ENCODE data around the gene CD4.
A peak's percentile ranks its signal among the peaks of the same experiment; 100 is the strongest.

CD4 gene

GRCh38 chr12:6850796-6851152 is 61.4 kb downstream of the CD4 start:
- H3K9me2 ChIP-seq (replicated peaks; ENCODE audit: insufficient read depth, low read length) = no peaks in the 10 kb centered on the region
- no peaks in the 10 kb centered on the region for H3K9me3 ChIP-seq (ENCODE audit: insufficient read depth, low read length)
- H3K36me3 ChIP-seq (ENCODE audit: low read length) = no peaks in the 10 kb centered on the region
- peak overlapping the region; percentile 87 for H3K4me3 ChIP-seq (ENCODE audit: insufficient read depth, low read length, poor library complexity, severe bottlenecking)
- peak overlapping the region; percentile 93 for H3K9ac ChIP-seq (ENCODE audit: low read length)
- peak overlapping the region; percentile 83 for H3K27ac ChIP-seq (ENCODE audit: low read depth, low read length)
- H3K79me2 ChIP-seq (ENCODE audit: insufficient read depth, low read length) = peaks cover 40% of the 10 kb centered on the region
- H3K4me2 ChIP-seq (ENCODE audit: low read depth, low read length, poor library complexity, severe bottlenecking) = peak overlapping the region; percentile 73
- TF ChIP-seq CTCF (IDR thresholded peaks at IDR 0.05; ENCODE audit: insufficient read depth, low read length, poor library complexity, severe bottlenecking) (no peak), EZH2phosphoT487 (conservative IDR thresholded peaks at IDR 0.05; ENCODE audit: low read length) (no peak)
- peak overlapping the region; percentile 13 for H2AFZ ChIP-seq (ENCODE audit: low read depth, low read length, severe bottlenecking)
- H3K27me3 ChIP-seq (ENCODE audit: low read length) = no peaks in the 10 kb centered on the region
- 0 out of 2 replicates have a peak, but pooled peaks cover 4% of the 10 kb centered on the region for H3F3A ChIP-seq (ENCODE audit: insufficient read depth)
- H4K20me1 ChIP-seq (ENCODE audit: low read depth, low read length) = no peaks in the 10 kb centered on the region

GRCh38 chr12:6851153-6851920 is 62.0 kb downstream of the CD4 start, which contains the start of gene CDCA3:
CDCA3 (minus strand) TSS chr12:6851286; CDS start chr12:6850952, 334 bp downstream.
- no peaks in the 10 kb centered on the region for H3K36me3 ChIP-seq (ENCODE audit: low read length)
- peak within 1 kb of the TSS; percentile 83 for H3K27ac ChIP-seq (ENCODE audit: low read depth, low read length)
- H3K4me3 ChIP-seq (ENCODE audit: insufficient read depth, low read length, poor library complexity, severe bottlenecking) = peak within 1 kb of the TSS; percentile 87
- H3K27me3 ChIP-seq (ENCODE audit: low read length) = no peaks in the 10 kb centered on the region
- no peak for TF ChIP-seq CTCF (IDR thresholded peaks at IDR 0.05; ENCODE audit: insufficient read depth, low read length, poor library complexity, severe bottlenecking)
- no peak for TF ChIP-seq EZH2phosphoT487 (conservative IDR thresholded peaks at IDR 0.05; ENCODE audit: low read length)
- H3K79me2 ChIP-seq (ENCODE audit: insufficient read depth, low read length) = peaks cover 40% of the 10 kb centered on the region
- H2AFZ ChIP-seq (ENCODE audit: low read depth, low read length, severe bottlenecking) = peak within 1 kb of the TSS; percentile 65
- H3K9ac ChIP-seq (ENCODE audit: low read length) = peak within 1 kb of the TSS; percentile 93
- H3K9me2 ChIP-seq (replicated peaks; ENCODE audit: insufficient read depth, low read length) = no peaks in the 10 kb centered on the region
- no peaks in the 10 kb centered on the region for H3K9me3 ChIP-seq (ENCODE audit: insufficient read depth, low read length)
- 0 out of 2 replicates have a peak, but pooled peaks cover 4% of the 10 kb centered on the region for H3F3A ChIP-seq (ENCODE audit: insufficient read depth)
- H3K4me2 ChIP-seq (ENCODE audit: low read depth, low read length, poor library complexity, severe bottlenecking) = peak within 1 kb of the TSS; percentile 73
- H4K20me1 ChIP-seq (ENCODE audit: low read depth, low read length) = no peaks in the 10 kb centered on the region

- Histone ChIP-seq H3K9ac (ENCODE audit: low read length) (peak within 1 kb of the TSS; percentile 93), H3K4me3 (ENCODE audit: insufficient read depth, low read length, poor library complexity, severe bottlenecking) (peak within 1 kb of the TSS; percentile 87), H3K79me2 (ENCODE audit: insufficient read depth, low read length) (peaks cover 40% of the 10 kb centered on the region)
Measured at GRCh38 chr12:6851921-6852650, 62.8 kb downstream of the CD4 start, which contains the start of gene USP5. USP5 (plus strand) TSS chr12:6852150; CDS start chr12:6852180, 30 bp downstream.

More at GRCh38 chr12:6851921-6852650, 62.8 kb downstream of the CD4 start, which contains the start of gene USP5:
- H3K4me2 ChIP-seq (ENCODE audit: low read depth, low read length, poor library complexity, severe bottlenecking) = peak within 1 kb of the TSS; percentile 73
- H4K20me1 ChIP-seq (ENCODE audit: low read depth, low read length) = no peaks in the 10 kb centered on the region
- H3K9me2 ChIP-seq (replicated peaks; ENCODE audit: insufficient read depth, low read length) = no peaks in the 10 kb centered on the region
- H3K9me3 ChIP-seq (ENCODE audit: insufficient read depth, low read length) = no peaks in the 10 kb centered on the region
- H3K27me3 ChIP-seq (ENCODE audit: low read length) = no peaks in the 10 kb centered on the region
- TF ChIP-seq EZH2phosphoT487 (conservative IDR thresholded peaks at IDR 0.05; ENCODE audit: low read length) (no peak), CTCF (IDR thresholded peaks at IDR 0.05; ENCODE audit: insufficient read depth, low read length, poor library complexity, severe bottlenecking) (no peak)
- 0 out of 2 replicates have a peak, but pooled peaks cover 4% of the 10 kb centered on the region for H3F3A ChIP-seq (ENCODE audit: insufficient read depth)
- peak within 1 kb of the TSS; percentile 65 for H2AFZ ChIP-seq (ENCODE audit: low read depth, low read length, severe bottlenecking)
- no peaks in the 10 kb centered on the region for H3K36me3 ChIP-seq (ENCODE audit: low read length)
- peak within 1 kb of the TSS; percentile 83 for H3K27ac ChIP-seq (ENCODE audit: low read depth, low read length)
